Endometrial microvascular endothelial cells (primary cell): ENCODE results near the gene JPT1. TPM values are rescaled to one million over a fixed set of nuclear protein-coding genes. Genes with fewer than 3 reads are reported as not detected.
"Not testable (repeated sequence)": the region's sequence is repeated elsewhere in the genome, so short reads cannot be mapped to it uniquely, and the experiment has no call there.

Experiments
- in situ Hi-C: cut with HindIII; loops from 2 replicates; pipeline ENCODE4 v1.10.0; 2017; ENCODE audit warnings: low sequenced_read_pairs, low pct_unique_long_range_greater_than_20kb; ENCODE audit errors: inconsistent ontology term
- total RNA-seq: library from RNA; depleted of rRNA; stranded (reverse); fragments of >200 nt; gene quantifications from one replicate; pipeline ENCODE4 v1.2.3, GENCODE V29; 2015; ENCODE audit errors: inconsistent ontology term

JPT1 gene
- total RNA-seq, 1 donor from 2014 or later = 432 TPM

GRCh38 chr17:75159196-75160031 is 5.1 kb upstream of the JPT1 start:
- in situ Hi-C loops = no loop called here

- in situ Hi-C loops = not testable (repeated sequence)
Observed at GRCh38 chr17:75158480-75158879, 4.2 kb upstream of the JPT1 start.

GRCh38 chr17:75155191-75155601 is 884 bp upstream of the JPT1 start:
- in situ Hi-C loops = no loop called here

DNA sequence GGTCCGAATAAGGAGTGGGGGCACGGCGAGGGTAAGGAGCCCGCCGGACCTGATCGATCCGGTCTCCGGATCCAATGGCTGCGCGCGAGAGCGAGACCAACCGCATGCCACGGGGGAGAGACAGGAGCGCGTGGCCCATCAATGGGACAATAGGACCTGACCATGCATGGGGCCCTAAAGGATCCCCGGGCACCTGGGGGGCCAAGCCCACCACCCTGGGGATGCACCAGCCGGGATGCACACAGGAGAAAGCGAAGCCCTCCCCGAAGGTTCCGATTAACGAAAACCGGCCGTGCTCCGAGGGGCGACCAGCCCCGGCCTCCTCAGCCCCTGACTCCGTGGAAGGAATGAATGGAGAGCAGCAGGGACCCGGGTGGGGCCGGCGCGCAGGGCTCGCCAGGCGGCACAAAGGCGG is 525 bp downstream of the JPT1 start:
- in situ Hi-C loops = no loop called here

- in situ Hi-C loops = no loop called here
Observed at GRCh38 chr17:75152922-75153779, 1.2 kb downstream of the JPT1 start.

DNA sequence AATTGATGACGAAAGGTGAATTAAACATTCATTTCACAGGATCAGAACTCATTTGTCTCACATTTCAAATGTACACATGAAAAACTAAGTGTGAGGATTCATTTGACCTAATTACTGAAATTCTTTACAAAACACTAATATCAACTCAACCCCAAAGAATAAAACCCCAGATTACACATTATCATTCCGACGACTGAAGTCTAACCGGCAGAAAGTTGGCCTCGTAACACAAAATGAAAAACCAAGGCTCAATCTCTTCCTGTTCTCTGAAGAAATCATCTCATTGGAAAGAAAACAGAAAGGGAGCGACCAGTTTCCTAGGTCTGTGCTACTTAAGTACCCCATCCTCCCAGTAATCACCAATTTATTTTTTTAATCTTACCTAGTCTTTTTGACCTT is 1.8 kb downstream of the JPT1 start:
- in situ Hi-C loops = no loop called here

DNA sequence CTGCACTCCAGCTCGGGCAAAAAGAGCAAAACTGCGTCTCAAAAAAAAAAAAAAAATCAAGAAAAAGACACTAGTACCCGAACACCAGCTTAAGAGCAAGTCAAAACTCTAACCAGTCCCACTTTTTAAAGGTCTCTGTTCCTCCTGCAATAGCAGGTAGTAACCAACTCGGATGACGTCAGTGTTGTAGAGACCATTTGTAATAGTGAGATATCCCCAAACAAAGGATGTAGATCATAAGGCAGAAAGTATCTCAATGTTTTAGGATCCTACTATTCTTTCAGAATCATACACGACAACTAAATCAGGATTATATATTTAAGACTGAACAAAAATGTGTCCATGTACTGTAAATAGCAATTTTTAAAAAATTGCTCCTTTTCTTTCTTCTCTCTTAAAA is 2.4 kb downstream of the JPT1 start:
- in situ Hi-C loops = no loop called here

DNA sequence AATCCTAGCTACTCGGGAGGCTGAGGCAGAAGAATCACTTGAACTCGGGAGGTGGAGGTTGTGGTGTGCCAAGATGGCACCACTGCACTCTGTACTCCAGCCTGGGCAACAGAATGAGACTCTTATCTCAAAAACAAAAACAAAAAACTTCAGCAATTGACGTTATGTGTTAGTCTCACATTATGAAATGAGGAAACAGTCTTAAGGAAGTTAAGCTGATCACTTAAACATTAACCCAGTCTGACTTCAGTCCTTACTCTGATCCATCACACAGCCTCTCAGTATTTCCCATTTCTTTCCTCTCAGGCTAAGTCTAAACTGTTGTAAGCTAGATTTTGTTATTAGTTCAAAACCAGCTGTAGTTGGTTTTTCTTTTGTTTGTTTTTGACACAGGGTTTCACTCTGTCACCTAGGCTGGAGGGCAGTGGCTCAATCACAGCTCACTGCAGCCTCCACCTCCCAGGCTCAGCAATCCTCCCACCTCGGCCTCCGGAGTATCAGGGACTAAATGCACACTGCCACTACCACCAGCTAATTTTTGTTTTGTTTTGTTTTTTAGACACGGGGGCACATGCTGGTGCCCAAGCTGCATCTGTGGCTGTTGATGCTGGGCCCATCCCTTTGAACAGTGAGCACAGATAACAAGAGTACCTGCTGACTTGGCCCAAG is 6.3 kb downstream of the JPT1 start:
- in situ Hi-C loops = no loop called here

DNA sequence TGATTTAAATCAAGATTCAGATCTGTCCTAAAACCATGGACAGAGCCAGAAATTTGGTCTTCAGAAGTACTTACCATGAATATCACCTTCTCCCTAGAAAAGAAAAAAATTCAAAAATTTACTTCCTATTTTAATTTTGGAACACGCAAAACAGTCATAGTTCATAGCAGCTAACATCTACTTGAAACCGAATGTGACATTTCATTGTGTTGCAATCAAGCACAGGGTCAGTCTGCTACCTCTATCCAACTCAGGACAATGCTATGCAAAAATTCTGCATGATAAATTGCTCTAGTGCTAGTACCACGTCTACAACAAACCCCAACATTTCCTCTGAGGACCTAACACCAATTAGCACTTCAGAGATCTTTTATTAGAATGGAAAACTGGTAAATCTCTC is 7.7 kb downstream of the JPT1 start:
- in situ Hi-C loops = no loop called here

GRCh38 chr17:75144816-75145512 is 9.3 kb downstream of the JPT1 start:
- in situ Hi-C loops = no loop called here

- in situ Hi-C loops = no loop called here
Observed at GRCh38 chr17:75142236-75142971, 11.9 kb downstream of the JPT1 start.

- in situ Hi-C loops = no loop called here
Observed at GRCh38 chr17:75138519-75138918, 15.8 kb downstream of the JPT1 start.

- in situ Hi-C loops = not testable (repeated sequence)
Observed at GRCh38 chr17:75137762-75138161, 16.6 kb downstream of the JPT1 start.

GRCh38 chr17:75135946-75136345 is 18.4 kb downstream of the JPT1 start:
- in situ Hi-C loops = no loop called here

DNA sequence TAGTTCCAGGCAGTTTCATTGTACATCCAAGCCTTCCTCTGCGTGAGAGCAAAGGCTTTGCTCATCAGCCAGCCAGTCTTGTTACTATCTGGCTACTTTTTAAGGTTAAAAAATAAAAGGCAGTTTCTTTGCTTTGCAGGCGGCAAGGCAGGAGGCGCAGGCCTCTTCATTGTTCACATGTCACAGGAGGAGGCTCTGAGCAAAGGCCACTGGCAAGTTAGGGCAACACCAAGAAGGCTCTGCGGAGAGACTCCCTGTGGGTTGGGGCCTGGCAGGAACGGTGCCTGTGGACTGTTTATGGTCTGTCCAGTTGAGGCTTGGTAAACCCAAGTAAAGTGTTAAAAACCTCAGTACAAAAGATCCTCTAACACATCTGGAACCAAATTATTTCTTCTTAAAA is 18.9 kb downstream of the JPT1 start:
- in situ Hi-C loops = no loop called here

DNA sequence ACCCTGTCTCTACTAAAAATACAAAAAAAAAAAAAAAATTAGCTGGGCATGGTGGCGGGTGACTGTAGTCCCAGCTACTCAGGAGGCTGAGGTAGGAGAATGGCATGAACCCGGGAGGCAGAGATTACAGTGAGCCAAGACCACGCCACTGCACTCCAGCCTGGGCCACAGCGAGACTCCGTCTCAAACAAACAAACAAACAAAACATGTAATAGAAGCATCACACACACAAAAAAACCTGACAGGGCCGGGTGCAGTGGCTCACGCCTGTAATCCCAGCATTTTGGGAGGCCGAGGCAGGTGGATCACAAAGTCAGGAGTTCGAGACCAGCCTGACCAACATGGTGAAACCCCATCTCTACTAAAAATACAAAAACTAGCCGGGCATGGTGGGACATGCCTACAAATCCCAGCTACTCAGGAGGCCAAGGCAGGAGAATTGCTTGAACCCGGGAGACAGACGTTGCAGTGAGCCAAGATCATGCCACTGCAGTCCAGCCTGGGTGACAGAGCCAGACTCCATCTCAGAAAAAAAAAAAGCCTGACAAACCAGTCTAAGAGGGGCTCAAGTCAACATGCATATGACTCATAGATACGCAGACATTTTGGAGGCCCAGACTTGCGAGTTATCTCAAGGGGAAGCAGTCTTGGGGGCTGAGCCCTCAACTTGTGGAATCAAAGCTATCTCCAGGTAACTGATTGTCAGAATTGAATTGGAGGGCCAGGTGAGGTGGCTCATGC is 20.5 kb downstream of the JPT1 start:
- in situ Hi-C loops = not testable (repeated sequence)

- in situ Hi-C loops = no loop called here
Observed at GRCh38 chr17:75133001-75133400, 21.3 kb downstream of the JPT1 start.
